ENCODE data around the gene CEP131.

CEP131 gene

GRCh38 chr17:81163703-81164370 lies 58.9 kb downstream of the CEP131 start:
- Histone ChIP-seq H3K4me3 (ENCODE audit: low read depth in 1 of 2, low read length in 2 of 2) (no peak overlapping the region), H3K27me3 (ENCODE audit: control insufficient read depth in 1 of 2, insufficient read depth in 2 of 2, low read length in 2 of 2) (peaks cover 0 to 25% of the 10 kb centered on the region in 2 donors), H3K36me3 (ENCODE audit: insufficient read depth, low read length) (no peaks in the 10 kb centered on the region), H3K4me1 (ENCODE audit: insufficient read depth, low read length) (no peaks in the 10 kb centered on the region), H3K27ac (ENCODE audit: low read depth, low read length) (no peak overlapping the region), H3K9ac (ENCODE audit: low read length) (no peak overlapping the region), H3K9me3 (ENCODE audit: low read length) (no peaks in the 10 kb centered on the region)

GRCh38 chr17:81163051-81163695 lies 59.6 kb downstream of the CEP131 start:
- no peak overlapping the region for H3K4me3 ChIP-seq (ENCODE audit: low read depth in 1 of 2, low read length in 2 of 2)
- no peaks in the 10 kb centered on the region for H3K4me1 ChIP-seq (ENCODE audit: insufficient read depth, low read length)

GRCh38 chr17:81162491-81162890 lies 60.3 kb downstream of the CEP131 start:
- no peak overlapping the region for H3K9ac ChIP-seq (ENCODE audit: low read length)
- no peaks in the 10 kb centered on the region for H3K36me3 ChIP-seq (ENCODE audit: insufficient read depth, low read length)
- no peak overlapping the region for H3K27ac ChIP-seq (ENCODE audit: low read depth, low read length)
- H3K4me1 ChIP-seq (ENCODE audit: insufficient read depth, low read length), result no peaks in the 10 kb centered on the region
- no peak overlapping the region for H3K4me3 ChIP-seq (ENCODE audit: low read depth in 1 of 2, low read length in 2 of 2)
- H3K27me3 ChIP-seq (ENCODE audit: control insufficient read depth in 1 of 2, insufficient read depth in 2 of 2, low read length in 2 of 2), result peaks cover 0 to 20% of the 10 kb centered on the region in 2 donors
- no peaks in the 10 kb centered on the region for H3K9me3 ChIP-seq (ENCODE audit: low read length)

More at GRCh38 chr17:81163051-81163695, 59.6 kb downstream of the CEP131 start:
- no peak overlapping the region for H3K9ac ChIP-seq (ENCODE audit: low read length)
- H3K27me3 ChIP-seq (ENCODE audit: control insufficient read depth in 1 of 2, insufficient read depth in 2 of 2, low read length in 2 of 2), result peaks cover 0 to 25% of the 10 kb centered on the region in 2 donors
- H3K27ac ChIP-seq (ENCODE audit: low read depth, low read length), result no peak overlapping the region
- H3K9me3 ChIP-seq (ENCODE audit: low read length), result no peaks in the 10 kb centered on the region
- H3K36me3 ChIP-seq (ENCODE audit: insufficient read depth, low read length), result no peaks in the 10 kb centered on the region

- H3K36me3 ChIP-seq (ENCODE audit: insufficient read depth, low read length), result no peaks in the 10 kb centered on the region
- no peak overlapping the region for H3K4me3 ChIP-seq (ENCODE audit: low read depth in 1 of 2, low read length in 2 of 2)
- H3K9ac ChIP-seq (ENCODE audit: low read length), result no peak overlapping the region
- H3K27ac ChIP-seq (ENCODE audit: low read depth, low read length), result no peak overlapping the region
- H3K4me1 ChIP-seq (ENCODE audit: insufficient read depth, low read length), result no peaks in the 10 kb centered on the region
- no peaks in the 10 kb centered on the region for H3K9me3 ChIP-seq (ENCODE audit: low read length)
- peaks cover 0 to 15% of the 10 kb centered on the region in 2 donors for H3K27me3 ChIP-seq (ENCODE audit: control insufficient read depth in 1 of 2, insufficient read depth in 2 of 2, low read length in 2 of 2)
Observed at GRCh38 chr17:81161972-81162371, 60.8 kb downstream of the CEP131 start.

- no peak overlapping the region for H3K27ac ChIP-seq (ENCODE audit: low read depth, low read length)
- peaks cover 0 to 11% of the 10 kb centered on the region in 2 donors for H3K27me3 ChIP-seq (ENCODE audit: control insufficient read depth in 1 of 2, insufficient read depth in 2 of 2, low read length in 2 of 2)
- H3K4me1 ChIP-seq (ENCODE audit: insufficient read depth, low read length), result no peaks in the 10 kb centered on the region
- no peak overlapping the region for H3K4me3 ChIP-seq (ENCODE audit: low read depth in 1 of 2, low read length in 2 of 2)
- H3K9me3 ChIP-seq (ENCODE audit: low read length), result no peaks in the 10 kb centered on the region
- H3K9ac ChIP-seq (ENCODE audit: low read length), result no peak overlapping the region
- no peaks in the 10 kb centered on the region for H3K36me3 ChIP-seq (ENCODE audit: insufficient read depth, low read length)
Observed at GRCh38 chr17:81161536-81161935, 61.2 kb downstream of the CEP131 start.

GRCh38 chr17:81160747-81161453 lies 61.9 kb downstream of the CEP131 start:
- Histone ChIP-seq H3K36me3 (ENCODE audit: insufficient read depth, low read length) (no peaks in the 10 kb centered on the region), H3K27me3 (ENCODE audit: control insufficient read depth in 1 of 2, insufficient read depth in 2 of 2, low read length in 2 of 2) (peaks cover 0 to 10% of the 10 kb centered on the region in 2 donors), H3K4me3 (ENCODE audit: low read depth in 1 of 2, low read length in 2 of 2) (no peak overlapping the region), H3K9ac (ENCODE audit: low read length) (no peak overlapping the region), H3K4me1 (ENCODE audit: insufficient read depth, low read length) (no peaks in the 10 kb centered on the region), H3K27ac (ENCODE audit: low read depth, low read length) (no peak overlapping the region), H3K9me3 (ENCODE audit: low read length) (no peaks in the 10 kb centered on the region)

- H3K4me3 ChIP-seq (ENCODE audit: low read depth in 1 of 2, low read length in 2 of 2), result no peak overlapping the region
- no peak overlapping the region for H3K27ac ChIP-seq (ENCODE audit: low read depth, low read length)
- H3K4me1 ChIP-seq (ENCODE audit: insufficient read depth, low read length), result no peaks in the 10 kb centered on the region
- H3K36me3 ChIP-seq (ENCODE audit: insufficient read depth, low read length), result no peaks in the 10 kb centered on the region
- H3K9ac ChIP-seq (ENCODE audit: low read length), result no peak overlapping the region
- peaks cover 0 to 5% of the 10 kb centered on the region in 2 donors for H3K27me3 ChIP-seq (ENCODE audit: control insufficient read depth in 1 of 2, insufficient read depth in 2 of 2, low read length in 2 of 2)
- H3K9me3 ChIP-seq (ENCODE audit: low read length), result no peaks in the 10 kb centered on the region
Observed at GRCh38 chr17:81160306-81160705, 62.5 kb downstream of the CEP131 start.

- no peaks in the 10 kb centered on the region for H3K36me3 ChIP-seq (ENCODE audit: insufficient read depth, low read length)
- no peak overlapping the region for H3K9ac ChIP-seq (ENCODE audit: low read length)
- H3K27ac ChIP-seq (ENCODE audit: low read depth, low read length), result no peak overlapping the region
- H3K4me3 ChIP-seq (ENCODE audit: low read depth in 1 of 2, low read length in 2 of 2), result no peak overlapping the region
- H3K27me3 ChIP-seq (ENCODE audit: control insufficient read depth in 1 of 2, insufficient read depth in 2 of 2, low read length in 2 of 2), result peaks cover 0 to 4% of the 10 kb centered on the region in 2 donors
- no peaks in the 10 kb centered on the region for H3K9me3 ChIP-seq (ENCODE audit: low read length)
- no peaks in the 10 kb centered on the region for H3K4me1 ChIP-seq (ENCODE audit: insufficient read depth, low read length)
Observed at GRCh38 chr17:81159611-81160265, 63.0 kb downstream of the CEP131 start.

GRCh38 chr17:81158688-81159590 lies 63.8 kb downstream of the CEP131 start:
- H3K4me3 ChIP-seq (ENCODE audit: low read depth in 1 of 2, low read length in 2 of 2), result no peak overlapping the region
- H3K27me3 ChIP-seq (ENCODE audit: control insufficient read depth in 1 of 2, insufficient read depth in 2 of 2, low read length in 2 of 2), result peaks cover 0 to 4% of the 10 kb centered on the region in 2 donors
- no peak overlapping the region for H3K27ac ChIP-seq (ENCODE audit: low read depth, low read length)
- no peaks in the 10 kb centered on the region for H3K4me1 ChIP-seq (ENCODE audit: insufficient read depth, low read length)
- no peak overlapping the region for H3K9ac ChIP-seq (ENCODE audit: low read length)
- H3K9me3 ChIP-seq (ENCODE audit: low read length), result no peaks in the 10 kb centered on the region
- H3K36me3 ChIP-seq (ENCODE audit: insufficient read depth, low read length), result no peaks in the 10 kb centered on the region

- Histone ChIP-seq H3K27me3 (ENCODE audit: control insufficient read depth in 1 of 2, insufficient read depth in 2 of 2, low read length in 2 of 2) (no peaks in the 10 kb centered on the region), H3K9me3 (ENCODE audit: low read length) (no peaks in the 10 kb centered on the region), H3K36me3 (ENCODE audit: insufficient read depth, low read length) (no peaks in the 10 kb centered on the region), H3K4me1 (ENCODE audit: insufficient read depth, low read length) (no peaks in the 10 kb centered on the region), H3K4me3 (ENCODE audit: low read depth in 1 of 2, low read length in 2 of 2) (no peak overlapping the region), H3K9ac (ENCODE audit: low read length) (no peak overlapping the region), H3K27ac (ENCODE audit: low read depth, low read length) (no peak overlapping the region)
Observed at GRCh38 chr17:81157848-81158687, 64.7 kb downstream of the CEP131 start.

Measured in muscle layer of colon (tissue), 2 donors.